NCI-H2227 (cell line): ENCODE measurements around the gene ZNF574.

Source experiments
- DNase-seq: peaks from one replicate; lab custom pipeline; 2025; ENCODE audit not compliant: unreplicated experiment; lab: John Stamatoyannopoulos, UW

Gene ZNF574

DNA sequence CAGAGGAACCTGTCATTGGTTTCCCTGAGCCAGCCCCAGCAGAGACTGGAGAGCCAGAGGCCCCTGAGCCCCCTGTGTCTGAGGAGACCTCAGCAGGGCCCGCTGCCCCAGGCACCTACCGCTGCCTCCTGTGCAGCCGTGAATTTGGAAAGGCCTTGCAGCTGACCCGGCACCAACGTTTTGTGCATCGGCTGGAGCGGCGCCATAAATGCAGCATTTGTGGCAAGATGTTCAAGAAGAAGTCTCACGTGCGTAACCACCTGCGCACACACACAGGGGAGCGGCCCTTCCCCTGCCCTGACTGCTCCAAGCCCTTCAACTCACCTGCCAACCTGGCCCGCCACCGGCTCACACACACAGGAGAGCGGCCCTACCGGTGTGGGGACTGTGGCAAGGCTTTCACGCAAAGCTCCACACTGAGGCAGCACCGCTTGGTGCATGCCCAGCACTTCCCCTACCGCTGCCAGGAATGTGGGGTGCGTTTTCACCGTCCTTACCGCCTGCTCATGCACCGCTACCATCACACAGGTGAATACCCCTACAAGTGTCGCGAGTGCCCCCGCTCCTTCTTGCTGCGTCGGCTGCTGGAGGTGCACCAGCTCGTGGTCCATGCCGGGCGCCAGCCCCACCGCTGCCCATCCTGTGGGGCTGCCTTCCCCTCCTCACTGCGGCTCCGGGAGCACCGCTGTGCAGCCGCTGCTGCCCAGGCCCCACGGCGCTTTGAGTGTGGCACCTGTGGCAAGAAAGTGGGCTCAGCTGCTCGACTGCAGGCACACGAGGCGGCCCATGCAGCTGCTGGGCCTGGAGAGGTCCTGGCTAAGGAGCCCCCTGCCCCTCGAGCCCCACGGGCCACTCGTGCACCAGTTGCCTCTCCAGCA lies 4.2 kb downstream of the ZNF574 start:
- DNase-seq: no peak

- DNase-seq: no peak
Measured at GRCh38 chr19:42080764-42081375, 4.9 kb downstream of the ZNF574 start.

DNA sequence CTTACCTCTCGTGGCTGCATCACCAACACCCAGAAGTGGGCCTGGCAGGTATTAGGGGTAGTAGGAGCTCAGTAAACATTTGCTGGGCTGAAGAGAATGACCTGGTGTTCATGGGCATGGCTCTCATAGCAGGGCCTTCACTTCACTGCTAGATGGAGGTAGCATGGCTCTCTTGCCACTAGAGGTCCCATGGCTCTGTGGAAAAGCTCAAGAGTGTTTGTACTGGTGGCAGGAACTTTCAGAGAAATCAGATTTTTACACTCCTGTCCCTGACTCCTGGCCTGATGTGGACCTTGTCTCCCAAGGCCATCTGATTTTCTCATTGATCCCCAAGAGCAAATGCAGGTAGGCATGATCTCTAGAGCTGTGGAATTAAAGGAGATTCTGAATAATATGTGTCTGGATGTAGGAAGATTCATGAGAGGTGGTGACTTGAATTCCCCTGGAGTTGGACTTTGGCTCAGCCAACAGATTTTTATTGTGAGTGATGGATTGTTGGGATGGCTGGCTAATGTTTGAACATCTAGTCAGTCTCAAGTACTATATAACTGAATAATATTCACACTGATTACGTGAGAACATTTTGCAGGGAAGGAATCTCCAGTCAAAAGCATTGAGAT lies 5.7 kb downstream of the ZNF574 start:
- DNase-seq: peak; percentile 79

DNA sequence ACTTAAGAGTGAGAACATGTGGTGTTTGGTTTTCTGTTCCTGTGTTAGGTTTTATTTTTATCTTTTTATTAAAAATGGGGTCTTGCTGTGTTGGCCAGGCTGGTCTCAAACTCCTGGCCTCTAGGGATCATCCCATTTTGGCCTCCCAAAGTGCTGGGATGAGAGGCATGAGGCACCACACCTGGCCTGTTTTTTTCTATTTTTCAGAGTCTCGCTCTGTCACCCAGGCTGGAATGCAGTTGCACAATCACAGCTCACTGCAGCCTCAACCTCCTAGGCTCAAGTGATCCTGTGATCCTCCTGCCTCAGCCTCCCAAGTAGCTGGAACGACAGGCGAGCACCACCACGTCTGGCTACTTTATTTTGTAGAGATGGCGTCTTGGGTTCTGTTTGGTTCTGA lies 7.6 kb downstream of the ZNF574 start:
- no peak for DNase-seq

- DNase-seq: no peak
Measured at GRCh38 chr19:42086188-42086736, 10.3 kb downstream of the ZNF574 start.

DNA sequence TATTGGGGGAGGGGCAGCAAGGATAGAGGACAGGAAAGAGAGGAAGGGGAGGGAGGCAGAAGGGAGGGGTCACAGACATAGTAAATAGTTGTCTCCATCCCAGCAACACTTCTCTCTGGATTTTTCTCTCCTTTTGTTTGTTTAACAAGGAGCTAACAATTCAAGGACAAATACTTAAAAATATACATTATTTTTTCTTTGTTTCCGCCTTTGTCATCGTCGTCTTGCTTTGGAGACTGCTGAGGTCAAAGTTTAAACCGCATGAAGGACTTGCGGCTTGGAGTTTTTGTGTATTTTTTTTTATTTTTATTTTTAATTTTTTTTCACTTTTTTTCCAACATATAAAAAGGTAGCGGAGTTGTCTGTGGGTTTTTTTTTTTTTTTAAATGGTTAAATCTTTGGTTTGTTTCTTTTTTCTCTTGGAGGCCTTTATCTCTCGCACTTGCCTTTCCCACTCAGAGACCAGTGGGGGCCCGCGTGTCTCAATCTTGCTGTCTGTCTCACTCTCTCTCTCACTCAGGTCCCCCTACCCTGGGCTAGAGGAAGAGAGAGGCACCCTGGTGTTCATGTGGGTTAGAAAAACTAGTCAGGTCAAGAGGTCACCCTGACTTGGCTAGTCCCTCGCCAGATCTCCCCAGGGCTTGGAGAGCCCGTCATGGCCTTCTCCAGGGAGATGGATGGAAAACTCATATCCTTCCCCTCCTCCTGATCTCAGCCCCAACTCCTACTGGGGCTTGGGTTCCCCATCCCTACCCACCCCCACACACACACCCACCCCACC lies 11.0 kb downstream of the ZNF574 start:
- DNase-seq: no peak

GRCh38 chr19:42088471-42089190 lies 12.7 kb downstream of the ZNF574 start:
- DNase-seq: no peak

DNA sequence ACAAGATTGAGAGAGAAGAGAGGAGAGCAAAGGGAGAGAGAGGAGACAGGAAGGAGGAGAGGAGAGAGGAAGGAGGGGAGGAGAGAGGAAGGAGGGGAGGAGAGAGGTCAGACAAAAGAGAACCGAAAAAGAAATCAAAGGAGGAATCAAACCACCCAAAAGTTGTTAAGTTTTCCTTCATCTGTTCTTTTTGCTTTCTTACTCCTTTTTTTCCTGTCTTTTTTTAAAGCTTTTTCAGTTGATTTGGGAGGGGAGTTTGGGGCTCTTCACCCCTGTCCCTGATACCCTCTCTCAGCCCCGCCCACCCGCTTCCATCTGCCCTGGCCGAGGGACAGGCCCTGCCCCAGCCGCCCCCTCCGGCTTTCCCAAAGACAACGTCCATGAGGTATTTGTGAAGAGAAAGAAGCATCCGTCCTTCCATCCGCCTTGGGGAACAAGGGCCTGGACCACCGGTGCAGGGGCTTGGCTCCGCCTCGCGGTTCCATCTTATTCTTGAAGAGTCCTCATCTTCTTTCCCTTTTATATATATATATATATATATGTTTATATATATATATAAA lies 13.3 kb downstream of the ZNF574 start:
- no peak for DNase-seq

- no peak for DNase-seq
Measured at GRCh38 chr19:42089772-42090171, 13.8 kb downstream of the ZNF574 start.

GRCh38 chr19:42090672-42091071 lies 14.7 kb downstream of the ZNF574 start:
- no peak for DNase-seq

- no peak for DNase-seq
Measured at GRCh38 chr19:42091300-42091699, 15.3 kb downstream of the ZNF574 start.

DNA sequence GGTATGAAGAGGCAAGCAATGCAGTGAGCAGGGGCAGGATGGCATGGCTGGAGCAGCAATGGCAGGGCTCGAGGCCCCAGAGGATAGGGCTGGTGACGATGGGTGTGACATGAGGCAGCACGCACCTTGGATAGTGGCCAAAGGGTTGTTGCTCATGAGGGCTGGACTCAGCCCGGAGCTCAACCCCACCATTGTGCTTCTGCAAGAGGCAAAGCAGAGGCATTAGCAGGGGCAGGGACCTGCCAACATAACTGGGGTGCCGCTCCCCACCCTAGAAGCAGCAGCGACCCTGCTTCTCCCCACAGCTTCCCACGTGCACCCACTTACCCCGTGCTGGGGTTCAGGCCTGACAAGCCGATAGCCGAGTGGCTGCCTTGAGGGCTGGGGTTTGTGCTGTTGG lies 15.8 kb downstream of the ZNF574 start:
- DNase-seq: no peak

- DNase-seq: no peak
Measured at GRCh38 chr19:42092350-42092749, 16.4 kb downstream of the ZNF574 start.

GRCh38 chr19:42093505-42093904 lies 17.5 kb downstream of the ZNF574 start:
- DNase-seq: no peak

- DNase-seq: no peak
Measured at GRCh38 chr19:42093926-42094325, 18.0 kb downstream of the ZNF574 start.

DNA sequence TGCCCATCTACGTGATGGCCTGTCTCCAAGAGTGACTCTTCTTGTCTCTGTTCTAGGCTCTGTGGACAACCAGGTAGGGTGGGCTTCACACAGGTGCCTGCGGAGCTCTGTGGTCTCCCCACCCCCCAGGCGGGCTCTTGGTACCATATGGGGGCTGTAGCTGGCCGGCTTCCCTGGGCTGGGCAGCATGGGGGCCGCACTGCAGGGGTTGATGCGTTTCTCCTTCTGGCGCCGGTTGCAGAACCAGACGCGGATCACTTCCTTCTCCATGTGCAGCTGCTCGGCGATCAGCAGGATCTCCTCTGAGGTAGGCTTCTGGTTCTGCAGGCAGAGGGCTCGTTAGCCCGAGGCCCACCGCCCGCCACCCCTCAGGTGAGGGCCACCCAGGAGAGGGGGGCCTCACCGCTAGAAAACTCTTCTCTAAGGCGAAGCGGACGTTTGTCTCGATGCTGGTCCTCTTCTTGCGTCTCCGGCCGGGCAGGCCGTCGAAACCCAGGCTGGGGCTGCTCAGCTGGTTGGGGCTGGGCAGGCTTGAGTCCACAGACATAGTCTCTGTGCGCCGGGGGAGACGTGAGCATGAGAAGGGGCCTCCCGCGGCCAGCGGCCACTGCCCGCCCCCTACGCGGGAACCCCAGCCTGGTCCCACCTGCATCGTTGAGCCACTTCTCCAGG lies 19.3 kb downstream of the ZNF574 start:
- DNase-seq: no peak

DNA sequence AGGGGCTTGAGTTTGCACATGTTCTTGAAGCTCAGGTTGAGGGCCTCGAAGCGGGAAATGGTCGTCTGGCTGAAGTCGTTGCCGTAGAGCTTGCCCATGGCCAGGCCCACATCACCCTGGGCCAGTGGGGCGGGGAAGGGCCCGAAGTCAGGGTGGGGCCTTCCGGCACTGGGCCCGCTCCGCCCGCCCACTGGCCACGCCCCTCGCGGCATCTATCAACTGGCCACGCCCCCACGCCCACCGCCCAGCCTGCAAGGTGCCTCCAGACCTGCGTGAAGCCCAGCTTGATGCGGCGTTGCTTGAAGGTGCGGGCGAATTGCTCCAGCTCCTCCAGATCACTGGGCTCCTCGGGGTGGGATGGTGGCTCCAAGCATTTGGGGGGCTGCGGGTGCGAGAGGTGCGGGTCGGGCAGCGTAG lies 19.9 kb downstream of the ZNF574 start:
- no peak for DNase-seq

DNA sequence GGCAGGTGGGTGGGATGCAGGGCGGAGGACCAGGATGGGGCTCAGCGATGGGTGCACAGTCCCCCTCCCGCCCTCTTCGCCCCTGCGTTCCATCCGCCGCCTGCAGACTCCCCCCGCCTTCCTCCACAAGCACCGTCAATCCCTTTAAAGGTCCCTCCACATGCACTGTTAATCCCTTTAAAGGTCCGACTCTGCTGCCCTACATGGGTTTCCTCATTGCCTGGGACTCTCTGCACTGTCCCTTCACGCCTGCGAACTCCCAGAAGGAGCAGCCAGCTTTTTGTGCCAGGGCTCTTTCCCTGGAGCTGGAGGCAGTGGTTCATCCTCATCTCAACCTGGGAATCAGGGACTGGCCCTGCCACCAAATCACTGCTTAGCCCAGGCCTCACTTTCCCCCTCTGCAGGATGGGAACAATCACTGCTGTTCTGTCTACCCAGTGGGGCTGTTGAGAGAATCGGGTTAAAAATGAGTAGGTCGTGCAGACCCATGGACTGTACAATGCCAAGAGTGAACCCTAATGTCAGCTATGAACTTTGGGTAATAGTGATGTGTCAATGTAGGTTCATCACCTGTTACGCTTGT lies 20.4 kb downstream of the ZNF574 start:
- DNase-seq: no peak

- no peak for DNase-seq
Measured at GRCh38 chr19:42097461-42097860, 21.5 kb downstream of the ZNF574 start.
